WTC11 (cell line): ENCODE data around the gene CLDN5. TPM values are rescaled to one million over a fixed set of nuclear protein-coding genes. Genes with fewer than 3 reads are reported as not detected.

Experiments used
- ATAC-seq: fragments of 200-7000 bp; cut with Tn5 transposase; 2 replicates; pipeline ENCODE4 v1.10.0; 2021; ENCODE audit warnings: mild to moderate bottlenecking, moderate library complexity
- CTCF ChIA-PET: fragments of 300-600 bp; sonication (Branson Sonifier 250); formaldehyde crosslinking; loops from one replicate; lab custom pipeline; 2021; ENCODE audit warnings: antibody characterized with exemption; lab: Charles Lee
- POLR2A ChIA-PET: fragments of 350-600 bp; sonication (Branson Sonifier 250); formaldehyde crosslinking; loops from one replicate; lab custom pipeline; 2021; ENCODE audit warnings: antibody characterized with exemption; lab: Charles Lee
- DNase-seq: peaks from one replicate; pipeline ENCODE4 v3.0.0; 2021; ENCODE audit warnings: low spot score
- H3K27ac Mint-ChIP-seq: 2 replicates; pipeline ENCODE4 v1.8.0; 2021; ENCODE audit warnings: mixed read lengths
- H3K27me3 Mint-ChIP-seq: 2 replicates; pipeline ENCODE4 v1.8.0; 2021; ENCODE audit warnings: low read depth, mild to moderate bottlenecking, moderate library complexity, mixed read lengths
- H3K36me3 Mint-ChIP-seq: 2 replicates; pipeline ENCODE4 v1.8.0; 2021; ENCODE audit warnings: mixed read lengths
- H3K4me1 Mint-ChIP-seq: 2 replicates; pipeline ENCODE4 v1.8.0; 2022; ENCODE audit warnings: mixed read lengths
- H3K4me3 Mint-ChIP-seq: 2 replicates; pipeline ENCODE4 v1.8.0; 2021; ENCODE audit warnings: mild to moderate bottlenecking, moderate library complexity, mixed read lengths
- H3K9me3 Mint-ChIP-seq: 2 replicates; pipeline ENCODE4 v1.8.0; 2021; ENCODE audit warnings: mixed read lengths
- ATF2 ChIP-seq: sonication (generic); formaldehyde crosslinking; IDR thresholded peaks from 2 replicates; pipeline ENCODE4 v1.8.1; 2022; ENCODE audit warnings: low read depth, missing genetic modification reagents, borderline replicate concordance
- E2F1 ChIP-seq: sonication (generic); formaldehyde crosslinking; IDR thresholded peaks from 2 replicates; pipeline ENCODE4 v1.8.0; 2022; ENCODE audit warnings: mild to moderate bottlenecking, missing genetic modification reagents
- EMX1 ChIP-seq: fragments of 250-450 bp; sonication (Bioruptor Pico); IDR thresholded peaks from 2 replicates; pipeline ENCODE4 v1.8.0; 2021; ENCODE audit warnings: mild to moderate bottlenecking
- ESRRA ChIP-seq: sonication (generic); formaldehyde crosslinking; IDR thresholded peaks from 2 replicates; pipeline ENCODE4 v1.8.1; 2022; ENCODE audit warnings: mild to moderate bottlenecking, missing genetic modification reagents, borderline replicate concordance
- FOXK1 ChIP-seq: sonication (generic); formaldehyde crosslinking; IDR thresholded peaks from 2 replicates; pipeline ENCODE4 v1.8.0; 2022; ENCODE audit warnings: mild to moderate bottlenecking, moderate library complexity, missing genetic modification reagents
- JUN ChIP-seq: sonication (generic); formaldehyde crosslinking; IDR thresholded peaks from 2 replicates; pipeline ENCODE4 v1.8.0; 2023; ENCODE audit warnings: mild to moderate bottlenecking, missing genetic modification reagents
- NFYB ChIP-seq: sonication (generic); formaldehyde crosslinking; conservative IDR thresholded peaks from 2 replicates; pipeline ENCODE4 v1.8.0; 2022; ENCODE audit warnings: low read depth, missing genetic modification reagents
- PREB ChIP-seq: sonication (generic); formaldehyde crosslinking; IDR thresholded peaks from 2 replicates; pipeline ENCODE4 v1.8.1; 2022; ENCODE audit warnings: mild to moderate bottlenecking, missing genetic modification reagents, moderate library complexity, borderline replicate concordance
- STAT6 ChIP-seq: sonication (generic); formaldehyde crosslinking; conservative IDR thresholded peaks from 2 replicates; pipeline ENCODE4 v1.8.1; 2023; ENCODE audit warnings: mild to moderate bottlenecking, low read depth, missing genetic modification reagents, moderate library complexity
- ZNF263 ChIP-seq: sonication (generic); formaldehyde crosslinking; IDR thresholded peaks from 2 replicates; pipeline ENCODE4 v1.8.1; 2022; ENCODE audit warnings: low read depth, mild to moderate bottlenecking, moderate library complexity, missing genetic modification reagents
- total RNA-seq: library from RNA; stranded (reverse); gene quantifications from 3 replicates; pipeline ENCODE4 v1.2.3, GENCODE V29; 2021
- TF ChIP-seq, protein P1 (sequence below): sonication (generic); formaldehyde crosslinking; IDR thresholded peaks from 2 replicates; pipeline ENCODE4 v1.8.1; 2023; ENCODE audit warnings: mild to moderate bottlenecking, missing genetic modification reagents, borderline replicate concordance
- TF ChIP-seq, protein P2 (sequence below): fragments of 250-450 bp; sonication (Bioruptor Pico); IDR thresholded peaks from 2 replicates; pipeline ENCODE4 v1.8.0; 2021; ENCODE audit warnings: mild to moderate bottlenecking
- TF ChIP-seq, protein P3 (sequence below): sonication (generic); formaldehyde crosslinking; IDR thresholded peaks from 2 replicates; pipeline ENCODE4 v1.8.0; 2022; ENCODE audit warnings: mild to moderate bottlenecking, missing genetic modification reagents

CLDN5 gene
- total RNA-seq, 1 experiment from 2014 or later = 1.0 TPM

- TF ChIP-seq STAT6 (CRISPR knock-in tag) (no peak), ESRRA (CRISPR knock-in tag) (no peak), JUN (CRISPR knock-in tag) (no peak), FOXK1 (CRISPR knock-in tag) (no peak)
Observed at GRCh38 chr22:19492504-19493174, 31.6 kb downstream of the CLDN5 start (continued).

DNA sequence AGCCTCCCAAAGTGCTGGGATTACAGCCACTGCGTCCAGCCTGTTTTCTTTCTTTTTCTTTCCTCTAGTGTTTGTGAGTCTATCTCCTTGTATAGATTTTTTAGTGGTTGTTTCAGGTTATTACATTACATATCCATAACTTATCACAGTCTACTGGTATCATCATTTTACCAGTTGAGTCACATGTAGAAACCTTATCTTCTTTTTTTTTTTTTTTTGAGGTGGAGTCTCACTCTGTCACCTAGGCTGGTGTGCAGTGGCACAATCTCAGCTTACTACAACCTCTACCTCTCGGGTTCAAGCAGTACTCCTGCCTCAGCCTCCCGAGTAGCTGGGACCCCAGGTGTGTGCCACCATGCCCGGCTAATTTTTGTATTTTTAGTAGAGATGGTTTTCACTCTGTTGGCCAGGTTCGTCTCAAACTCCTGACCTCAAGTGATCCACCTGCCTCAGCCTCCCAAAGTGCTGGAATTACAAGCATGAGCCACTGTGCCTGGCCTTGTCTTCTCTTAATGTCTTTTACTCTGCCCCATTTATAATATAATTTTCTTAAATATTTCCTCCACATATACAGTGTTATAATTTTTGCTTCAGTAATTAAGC, 33.5 kb downstream of the CLDN5 start:
- DNase-seq = no peak
- peaks cover 35% of the 10 kb centered on the region for H3K36me3 Mint-ChIP-seq
- no peak overlapping the region for H3K4me3 Mint-ChIP-seq
- ATAC-seq = no peak
- TF ChIP-seq, protein P1, sequence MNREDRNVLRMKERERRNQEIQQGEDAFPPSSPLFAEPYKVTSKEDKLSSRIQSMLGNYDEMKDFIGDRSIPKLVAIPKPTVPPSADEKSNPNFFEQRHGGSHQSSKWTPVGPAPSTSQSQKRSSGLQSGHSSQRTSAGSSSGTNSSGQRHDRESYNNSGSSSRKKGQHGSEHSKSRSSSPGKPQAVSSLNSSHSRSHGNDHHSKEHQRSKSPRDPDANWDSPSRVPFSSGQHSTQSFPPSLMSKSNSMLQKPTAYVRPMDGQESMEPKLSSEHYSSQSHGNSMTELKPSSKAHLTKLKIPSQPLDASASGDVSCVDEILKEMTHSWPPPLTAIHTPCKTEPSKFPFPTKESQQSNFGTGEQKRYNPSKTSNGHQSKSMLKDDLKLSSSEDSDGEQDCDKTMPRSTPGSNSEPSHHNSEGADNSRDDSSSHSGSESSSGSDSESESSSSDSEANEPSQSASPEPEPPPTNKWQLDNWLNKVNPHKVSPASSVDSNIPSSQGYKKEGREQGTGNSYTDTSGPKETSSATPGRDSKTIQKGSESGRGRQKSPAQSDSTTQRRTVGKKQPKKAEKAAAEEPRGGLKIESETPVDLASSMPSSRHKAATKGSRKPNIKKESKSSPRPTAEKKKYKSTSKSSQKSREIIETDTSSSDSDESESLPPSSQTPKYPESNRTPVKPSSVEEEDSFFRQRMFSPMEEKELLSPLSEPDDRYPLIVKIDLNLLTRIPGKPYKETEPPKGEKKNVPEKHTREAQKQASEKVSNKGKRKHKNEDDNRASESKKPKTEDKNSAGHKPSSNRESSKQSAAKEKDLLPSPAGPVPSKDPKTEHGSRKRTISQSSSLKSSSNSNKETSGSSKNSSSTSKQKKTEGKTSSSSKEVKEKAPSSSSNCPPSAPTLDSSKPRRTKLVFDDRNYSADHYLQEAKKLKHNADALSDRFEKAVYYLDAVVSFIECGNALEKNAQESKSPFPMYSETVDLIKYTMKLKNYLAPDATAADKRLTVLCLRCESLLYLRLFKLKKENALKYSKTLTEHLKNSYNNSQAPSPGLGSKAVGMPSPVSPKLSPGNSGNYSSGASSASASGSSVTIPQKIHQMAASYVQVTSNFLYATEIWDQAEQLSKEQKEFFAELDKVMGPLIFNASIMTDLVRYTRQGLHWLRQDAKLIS (CRISPR knock-in tag) = no peak
- TF ChIP-seq ZNF263 (CRISPR knock-in tag) (no peak), PREB (CRISPR knock-in tag) (no peak), ATF2 (CRISPR knock-in tag) (no peak), E2F1 (no peak), NFYB (CRISPR knock-in tag) (no peak), EMX1 (CRISPR knock-in tag) (no peak)
- TF ChIP-seq, protein P2, sequence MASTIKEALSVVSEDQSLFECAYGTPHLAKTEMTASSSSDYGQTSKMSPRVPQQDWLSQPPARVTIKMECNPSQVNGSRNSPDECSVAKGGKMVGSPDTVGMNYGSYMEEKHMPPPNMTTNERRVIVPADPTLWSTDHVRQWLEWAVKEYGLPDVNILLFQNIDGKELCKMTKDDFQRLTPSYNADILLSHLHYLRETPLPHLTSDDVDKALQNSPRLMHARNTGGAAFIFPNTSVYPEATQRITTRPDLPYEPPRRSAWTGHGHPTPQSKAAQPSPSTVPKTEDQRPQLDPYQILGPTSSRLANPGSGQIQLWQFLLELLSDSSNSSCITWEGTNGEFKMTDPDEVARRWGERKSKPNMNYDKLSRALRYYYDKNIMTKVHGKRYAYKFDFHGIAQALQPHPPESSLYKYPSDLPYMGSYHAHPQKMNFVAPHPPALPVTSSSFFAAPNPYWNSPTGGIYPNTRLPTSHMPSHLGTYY (CRISPR knock-in tag) = no peak
- TF ChIP-seq, protein P3, sequence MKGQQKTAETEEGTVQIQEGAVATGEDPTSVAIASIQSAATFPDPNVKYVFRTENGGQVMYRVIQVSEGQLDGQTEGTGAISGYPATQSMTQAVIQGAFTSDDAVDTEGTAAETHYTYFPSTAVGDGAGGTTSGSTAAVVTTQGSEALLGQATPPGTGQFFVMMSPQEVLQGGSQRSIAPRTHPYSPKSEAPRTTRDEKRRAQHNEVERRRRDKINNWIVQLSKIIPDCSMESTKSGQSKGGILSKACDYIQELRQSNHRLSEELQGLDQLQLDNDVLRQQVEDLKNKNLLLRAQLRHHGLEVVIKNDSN (CRISPR knock-in tag) = no peak
- H3K9me3 Mint-ChIP-seq = no peaks in the 10 kb centered on the region
- no peaks in the 10 kb centered on the region for H3K27me3 Mint-ChIP-seq
- ChIA-PET CTCF (interaction anchor here (0.7 to 1.2 kb wide), 2 partner anchors 59 to 139 kb away, joined by 3 to 5 read pairs; partner anchors contain the start of gene HIRA), POLR2A (no interaction called here)
- no peaks in the 10 kb centered on the region for H3K4me1 Mint-ChIP-seq
- no peak overlapping the region; the same call in 1 of the 2 replicates for H3K27ac Mint-ChIP-seq
